Testis (tissue), 3 donors: ENCODE data around the gene SPECC1L. TPM values are rescaled to one million over a fixed set of nuclear protein-coding genes. Genes with fewer than 3 reads are reported as not detected.
"Not testable (repeated sequence)": the region's sequence is repeated elsewhere in the genome, so short reads cannot be mapped to it uniquely, and the experiment has no call there.

Experiments used
- DNase-seq: peaks from one replicate; pipeline ENCODE4 v3.0.0-alpha.2; 2019
- H3K27ac ChIP-seq, 2 donors: fragments of 200-600 bp; sonication (generic); one replicate each; pipeline ENCODE4 v1.5.1; 2019
- H3K27me3 ChIP-seq: fragments of 200-600 bp; sonication (generic); one replicate; pipeline ENCODE4 v1.5.1; 2019
- H3K36me3 ChIP-seq: fragments of 200-600 bp; sonication (generic); one replicate; pipeline ENCODE4 v1.5.1; 2017; ENCODE audit warnings: low read depth; ENCODE audit errors: missing control alignments
- H3K4me1 ChIP-seq: fragments of 200-600 bp; sonication (generic); one replicate; pipeline ENCODE4 v1.5.1; 2019
- H3K4me3 ChIP-seq, 2 donors: fragments of 200-600 bp; sonication (generic); one replicate each; pipeline ENCODE4 v1.5.1; 2017 to 2019
- H3K9me3 ChIP-seq: fragments of 200-600 bp; sonication (generic); one replicate; pipeline ENCODE4 v1.5.1; 2017
- POLR2A ChIP-seq: fragments of 450-650 bp; IDR thresholded peaks from one replicate; pipeline ENCODE4 v1.6.1; 2017; ENCODE audit warnings: antibody characterized with exemption, mild to moderate bottlenecking, moderate library complexity
- WGBS, 2 donors: methylation state at CpG; one replicate each; pipeline ENCODE4 v1.1.5; 2018; 5-methylcytosine and 5-hydroxymethylcytosine counted together
- intact Hi-C: fragments of 100-400 bp; cut with DNase I; formaldehyde crosslinking; loops from one replicate; pipeline ENCODE4 v1.15.1; 2023; ENCODE audit warnings: low total_unique reads
- polyA plus RNA-seq: library from polyadenylated mRNA; stranded (reverse); fragments of 350-450 nt; fragmentation: Illumina TruSeq; extraction: RNeasy Lipid Tissue Mini Kit (QIAGEN cat#74804); gene quantifications from one replicate; pipeline ENCODE4 v1.2.3, GENCODE V29; 2014; ENCODE audit warnings: low read depth, low replicate concordance; ENCODE audit not compliant: insufficient read depth
- total RNA-seq, 2 donors: library from RNA; depleted of rRNA; stranded (reverse); fragments of >200 nt; gene quantifications; one replicate each; pipeline ENCODE4 v1.2.3, GENCODE V29; 2016
- TF ChIP-seq, protein P1 (sequence below), 3 experiments: fragments of 450-650 bp in 2 of 3; fragments of 200-600 bp in 1 of 3; sonication (generic) in 1 of 3; IDR thresholded peaks; one replicate each; pipeline ENCODE4 v1.5.1; 2016 to 2019; ENCODE audit warnings: antibody characterized with exemption in 3 of 3, mild to moderate bottlenecking in 2 of 3, moderate library complexity in 1 of 3

Gene SPECC1L
- total and polyA plus RNA-seq, 3 donors from 2014 or later, result 70.0 to 83.6 (median 82.3) TPM

DNA sequence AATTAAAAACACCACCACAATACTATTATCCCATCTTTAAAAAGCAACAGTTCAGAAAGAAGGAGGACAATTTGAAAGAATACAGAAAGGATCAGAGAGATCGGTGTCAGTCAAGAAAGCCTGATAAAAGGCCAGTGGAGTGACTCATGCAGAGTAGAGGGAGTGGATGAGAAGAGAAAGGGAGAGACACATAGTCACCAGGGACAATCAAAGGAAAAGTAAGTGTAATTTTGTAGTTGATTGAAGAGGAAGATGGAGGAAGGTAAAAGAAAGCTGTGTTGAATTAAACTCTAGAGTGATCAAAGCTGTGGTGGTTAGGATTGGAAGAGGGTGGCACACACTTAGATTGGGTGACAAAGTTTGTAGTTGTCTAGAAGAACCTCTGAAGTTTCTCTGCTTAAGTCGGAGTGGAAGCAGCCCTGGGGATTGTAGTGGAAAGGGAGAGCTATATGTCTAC, 14.1 kb downstream of the SPECC1L start:
- DNase-seq, result no peak
- Histone ChIP-seq H3K4me1 (peaks cover 5% of the 10 kb centered on the region), H3K36me3 (no peaks in the 10 kb centered on the region), H3K9me3 (no peaks in the 10 kb centered on the region), H3K4me3 (no peak overlapping the region), H3K27me3 (no peaks in the 10 kb centered on the region), H3K27ac (no peak overlapping the region)
- 78 to 81% methylated on average over 2 of the region's 2 CpGs for WGBS, 2 donors
- intact Hi-C loops, result no loop called here
- no peak for TF ChIP-seq POLR2A
- TF ChIP-seq, protein P1, sequence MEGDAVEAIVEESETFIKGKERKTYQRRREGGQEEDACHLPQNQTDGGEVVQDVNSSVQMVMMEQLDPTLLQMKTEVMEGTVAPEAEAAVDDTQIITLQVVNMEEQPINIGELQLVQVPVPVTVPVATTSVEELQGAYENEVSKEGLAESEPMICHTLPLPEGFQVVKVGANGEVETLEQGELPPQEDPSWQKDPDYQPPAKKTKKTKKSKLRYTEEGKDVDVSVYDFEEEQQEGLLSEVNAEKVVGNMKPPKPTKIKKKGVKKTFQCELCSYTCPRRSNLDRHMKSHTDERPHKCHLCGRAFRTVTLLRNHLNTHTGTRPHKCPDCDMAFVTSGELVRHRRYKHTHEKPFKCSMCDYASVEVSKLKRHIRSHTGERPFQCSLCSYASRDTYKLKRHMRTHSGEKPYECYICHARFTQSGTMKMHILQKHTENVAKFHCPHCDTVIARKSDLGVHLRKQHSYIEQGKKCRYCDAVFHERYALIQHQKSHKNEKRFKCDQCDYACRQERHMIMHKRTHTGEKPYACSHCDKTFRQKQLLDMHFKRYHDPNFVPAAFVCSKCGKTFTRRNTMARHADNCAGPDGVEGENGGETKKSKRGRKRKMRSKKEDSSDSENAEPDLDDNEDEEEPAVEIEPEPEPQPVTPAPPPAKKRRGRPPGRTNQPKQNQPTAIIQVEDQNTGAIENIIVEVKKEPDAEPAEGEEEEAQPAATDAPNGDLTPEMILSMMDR (IDR thresholded peaks at IDR 0.05), result no peak

GRCh38 chr22:24285245-24285644, 14.6 kb downstream of the SPECC1L start:
- no peak for TF ChIP-seq POLR2A
- TF ChIP-seq, protein P1 (IDR thresholded peaks at IDR 0.05), result no peak
- H3K27me3 ChIP-seq, result no peaks in the 10 kb centered on the region
- H3K4me1 ChIP-seq, result peaks cover 9% of the 10 kb centered on the region
- no peaks in the 10 kb centered on the region for H3K9me3 ChIP-seq
- DNase-seq, result no peak
- H3K36me3 ChIP-seq, result no peaks in the 10 kb centered on the region
- H3K27ac ChIP-seq, result no peak overlapping the region
- intact Hi-C loops, result no loop called here
- 71 to 76% methylated on average over 4 of the region's 4 CpGs for WGBS, 2 donors
- no peak overlapping the region for H3K4me3 ChIP-seq

- DNase-seq, intact Hi-C loops, H3K4me3 ChIP-seq, H3K27ac ChIP-seq, H3K27me3 ChIP-seq, H3K36me3 ChIP-seq, H3K9me3 ChIP-seq: not testable (repeated sequence)
- H3K4me1 ChIP-seq, result peaks cover 16% of the 10 kb centered on the region
- WGBS, 2 donors, result 89 to 97% methylated on average over 3 to 6 of the region's 9 CpGs
These were observed 16.6 kb downstream of the SPECC1L start for GRCh38 chr22:24287212-24287611.

GRCh38 chr22:24287801-24288200, 17.2 kb downstream of the SPECC1L start:
- H3K27me3 ChIP-seq, intact Hi-C loops, H3K27ac ChIP-seq, H3K9me3 ChIP-seq, H3K36me3 ChIP-seq, H3K4me3 ChIP-seq, DNase-seq: not testable (repeated sequence)
- H3K4me1 ChIP-seq, result peaks cover 16% of the 10 kb centered on the region
- 71 to 72% methylated on average over 6 of the region's 6 CpGs for WGBS, 2 donors

DNA sequence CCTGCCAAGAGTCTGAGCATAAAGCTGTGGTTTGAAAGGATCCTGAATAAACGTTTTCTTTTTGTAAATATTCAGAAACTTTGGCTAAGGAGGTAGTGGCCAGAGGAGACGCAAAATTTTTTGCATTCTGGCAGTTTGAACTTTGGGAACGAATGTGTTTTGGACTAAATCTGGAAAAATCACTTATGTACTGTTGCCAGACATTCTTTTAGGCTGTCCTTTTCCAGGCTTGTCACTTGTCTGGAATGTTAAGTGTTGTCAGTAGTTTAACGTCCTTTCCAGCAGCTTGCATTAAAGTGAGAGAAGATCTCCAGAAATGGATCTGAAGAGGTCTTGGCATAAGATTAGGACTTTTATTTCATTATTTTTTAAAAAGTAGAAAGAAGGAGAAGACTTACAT, 18.5 kb downstream of the SPECC1L start:
- TF ChIP-seq, protein P1 (IDR thresholded peaks at IDR 0.05), result no peak
- TF ChIP-seq POLR2A, result no peak
- H3K27ac ChIP-seq, result peak overlapping the region in 1 of 2 donors; percentile 26
- no peaks in the 10 kb centered on the region for H3K9me3 ChIP-seq
- no peak for DNase-seq
- intact Hi-C loops, result no loop called here
- peaks cover 16% of the 10 kb centered on the region for H3K4me1 ChIP-seq
- WGBS, 2 donors, result 26 to 28% methylated on average over 4 of the region's 4 CpGs
- H3K4me3 ChIP-seq, result no peak overlapping the region
- H3K27me3 ChIP-seq, result no peaks in the 10 kb centered on the region
- H3K36me3 ChIP-seq, result no peaks in the 10 kb centered on the region

DNA sequence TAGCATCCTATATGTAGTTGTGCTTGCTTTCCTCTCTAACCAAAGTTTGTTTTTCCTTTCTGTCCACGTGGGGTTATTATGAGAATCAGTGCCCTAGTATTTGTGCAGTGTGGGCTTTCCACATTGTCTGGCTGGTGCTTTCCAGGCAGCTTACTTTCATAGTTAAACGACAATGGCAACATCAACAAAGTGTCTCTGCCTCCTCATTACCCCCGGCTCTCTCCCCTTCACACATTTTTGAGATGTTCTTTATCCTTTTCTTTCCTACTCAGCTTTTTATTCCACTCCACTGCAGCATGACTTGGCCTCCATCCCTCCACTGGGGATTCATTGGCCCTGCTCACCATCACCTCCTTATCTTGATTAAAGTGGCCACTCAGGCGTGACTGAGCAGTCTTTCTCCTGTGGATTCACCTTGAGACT, 19.1 kb downstream of the SPECC1L start:
- TF ChIP-seq POLR2A, result no peak
- TF ChIP-seq, protein P1 (IDR thresholded peaks at IDR 0.05), result no peak
- Histone ChIP-seq H3K4me3 (no peak overlapping the region), H3K27ac (peak overlapping the region in 1 of 2 donors; percentile 26), H3K9me3 (no peaks in the 10 kb centered on the region), H3K36me3 (no peaks in the 10 kb centered on the region), H3K4me1 (peaks cover 17% of the 10 kb centered on the region), H3K27me3 (no peaks in the 10 kb centered on the region)
- intact Hi-C loops, result no loop called here
- DNase-seq, result no peak
- WGBS, 2 donors, result 19 to 28% methylated on average over 4 of the region's 4 CpGs
